ENCODE measurements around the gene HEY2. TPM values are rescaled to one million over a fixed set of nuclear protein-coding genes. Genes with fewer than 3 reads are reported as not detected.

The HEY2 gene
- total and polyA plus RNA-seq, 4 donors: 1.0 to 2.0 (median 1.4) TPM

GRCh38 chr6:125738276-125738675, 11.2 kb upstream of the HEY2 start (continued):
- TF ChIP-seq REST (IDR thresholded peaks at IDR 0.05): no peak
- TF ChIP-seq ZBTB33 (IDR thresholded peaks at IDR 0.05): no peak
- no peak for TF ChIP-seq NR2F2 (IDR thresholded peaks at IDR 0.05)
- no peak for TF ChIP-seq YY1 (IDR thresholded peaks at IDR 0.05)
- TF ChIP-seq ATF3 (IDR thresholded peaks at IDR 0.05): no peak

- H3K9me3 ChIP-seq (ENCODE audit: control insufficient read depth in 4 of 4, low read length in 3 of 4): no peaks in the 10 kb centered on the region
- no peak overlapping the region for H3K27ac ChIP-seq (ENCODE audit: low read depth in 1 of 2, low read length in 2 of 2)
- peaks cover 0 to 6% (median 1%) of the 10 kb centered on the region in 4 donors for H3K4me1 ChIP-seq (ENCODE audit: control insufficient read depth in 4 of 4, insufficient read depth in 4 of 4, low read length in 3 of 4)
- no peaks in the 10 kb centered on the region for H3K27me3 ChIP-seq (ENCODE audit: control insufficient read depth in 4 of 4, insufficient read depth in 4 of 4, low read length in 3 of 4)
- no peak overlapping the region for H3K9ac ChIP-seq (ENCODE audit: low read depth in 1 of 2, low read length in 2 of 2)
- 94% methylated on average over 1 of the region's 1 CpG for WGBS
- DNase-seq (ENCODE audit: low spot score): no peak
- no peak for TF ChIP-seq RAD21 (IDR thresholded peaks at IDR 0.05)
- no peak for TF ChIP-seq MAX (IDR thresholded peaks at IDR 0.05)
- no peak for TF ChIP-seq REST (IDR thresholded peaks at IDR 0.05)
- TF ChIP-seq EGR1 (IDR thresholded peaks at IDR 0.05; ENCODE audit: low read depth in 2 of 2): no peak
- TF ChIP-seq FOXA2 (IDR thresholded peaks at IDR 0.05): no peak
- TF ChIP-seq CTCF (IDR thresholded peaks at IDR 0.05; ENCODE audit: low read depth, low read length, missing input control): no peak
- no peak for TF ChIP-seq HNF4G (IDR thresholded peaks at IDR 0.05)
- TF ChIP-seq HNF4A (conservative IDR thresholded peaks at IDR 0.05): no peak
- TF ChIP-seq FOXA1 (IDR thresholded peaks at IDR 0.05): no peak
- no peak for TF ChIP-seq NR2F2 (IDR thresholded peaks at IDR 0.05)
- H3K4me3 ChIP-seq (ENCODE audit: low read depth in 1 of 3, low read length in 3 of 3): no peak overlapping the region
- H3K36me3 ChIP-seq (ENCODE audit: control insufficient read depth in 4 of 4, insufficient read depth in 3 of 4, low read depth in 1 of 4, low read length in 3 of 4): no peaks in the 10 kb centered on the region
Measured at GRCh38 chr6:125739364-125739763, 10.1 kb upstream of the HEY2 start.

Data from liver (tissue), 9 donors.